ENCODE data around the gene TMEM11.

DNA sequence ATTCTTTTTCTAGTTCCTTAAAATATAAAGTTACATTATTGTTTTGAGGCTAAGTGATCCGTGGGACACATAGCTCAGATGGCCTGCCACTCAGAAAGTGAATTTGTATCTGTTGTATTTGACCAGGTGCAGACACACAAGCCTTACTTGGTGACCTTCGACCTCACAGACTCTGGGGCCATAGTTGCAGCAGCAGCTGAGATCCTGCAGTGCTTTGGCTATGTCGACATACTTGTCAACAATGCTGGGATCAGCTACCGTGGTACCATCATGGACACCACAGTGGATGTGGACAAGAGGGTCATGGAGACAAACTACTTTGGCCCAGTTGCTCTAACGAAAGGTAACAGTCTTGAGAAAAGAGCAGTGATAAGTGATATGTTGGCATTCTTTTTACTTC is 30.5 kb downstream of the TMEM11 start:
- TF ChIP-seq, protein P1, sequence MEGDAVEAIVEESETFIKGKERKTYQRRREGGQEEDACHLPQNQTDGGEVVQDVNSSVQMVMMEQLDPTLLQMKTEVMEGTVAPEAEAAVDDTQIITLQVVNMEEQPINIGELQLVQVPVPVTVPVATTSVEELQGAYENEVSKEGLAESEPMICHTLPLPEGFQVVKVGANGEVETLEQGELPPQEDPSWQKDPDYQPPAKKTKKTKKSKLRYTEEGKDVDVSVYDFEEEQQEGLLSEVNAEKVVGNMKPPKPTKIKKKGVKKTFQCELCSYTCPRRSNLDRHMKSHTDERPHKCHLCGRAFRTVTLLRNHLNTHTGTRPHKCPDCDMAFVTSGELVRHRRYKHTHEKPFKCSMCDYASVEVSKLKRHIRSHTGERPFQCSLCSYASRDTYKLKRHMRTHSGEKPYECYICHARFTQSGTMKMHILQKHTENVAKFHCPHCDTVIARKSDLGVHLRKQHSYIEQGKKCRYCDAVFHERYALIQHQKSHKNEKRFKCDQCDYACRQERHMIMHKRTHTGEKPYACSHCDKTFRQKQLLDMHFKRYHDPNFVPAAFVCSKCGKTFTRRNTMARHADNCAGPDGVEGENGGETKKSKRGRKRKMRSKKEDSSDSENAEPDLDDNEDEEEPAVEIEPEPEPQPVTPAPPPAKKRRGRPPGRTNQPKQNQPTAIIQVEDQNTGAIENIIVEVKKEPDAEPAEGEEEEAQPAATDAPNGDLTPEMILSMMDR (conservative IDR thresholded peaks at IDR 0.05; ENCODE audit: low read depth, low read length), result no peak
- TF ChIP-seq RAD21 (IDR thresholded peaks at IDR 0.05; ENCODE audit: low read length) (no peak), MXI1 (IDR thresholded peaks at IDR 0.05; ENCODE audit: borderline replicate concordance, low read depth, low read length) (no peak), POLR2A (IDR thresholded peaks at IDR 0.05; ENCODE audit: low read depth, low read length) (no peak), RFX5 (IDR thresholded peaks at IDR 0.05; ENCODE audit: low read depth, low read length) (no peak), FOS (IDR thresholded peaks at IDR 0.05; ENCODE audit: low read depth, low read length) (no peak), CEBPB (IDR thresholded peaks at IDR 0.05; ENCODE audit: low read depth, low read length) (no peak), RCOR1 (IDR thresholded peaks at IDR 0.05; ENCODE audit: insufficient replicate concordance, low read length) (no peak)
- TF ChIP-seq, protein P2, sequence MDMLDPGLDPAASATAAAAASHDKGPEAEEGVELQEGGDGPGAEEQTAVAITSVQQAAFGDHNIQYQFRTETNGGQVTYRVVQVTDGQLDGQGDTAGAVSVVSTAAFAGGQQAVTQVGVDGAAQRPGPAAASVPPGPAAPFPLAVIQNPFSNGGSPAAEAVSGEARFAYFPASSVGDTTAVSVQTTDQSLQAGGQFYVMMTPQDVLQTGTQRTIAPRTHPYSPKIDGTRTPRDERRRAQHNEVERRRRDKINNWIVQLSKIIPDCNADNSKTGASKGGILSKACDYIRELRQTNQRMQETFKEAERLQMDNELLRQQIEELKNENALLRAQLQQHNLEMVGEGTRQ (IDR thresholded peaks at IDR 0.05; ENCODE audit: low read depth, low read length), result no peak

All from IMR-90 (cell line).